ENCODE measurements around the gene ATP13A3. TPM values are rescaled to one million over a fixed set of nuclear protein-coding genes. Genes with fewer than 3 reads are reported as not detected.

The ATP13A3 gene
- total RNA-seq, 1 experiment from 2014 or later = 121 TPM

DNA sequence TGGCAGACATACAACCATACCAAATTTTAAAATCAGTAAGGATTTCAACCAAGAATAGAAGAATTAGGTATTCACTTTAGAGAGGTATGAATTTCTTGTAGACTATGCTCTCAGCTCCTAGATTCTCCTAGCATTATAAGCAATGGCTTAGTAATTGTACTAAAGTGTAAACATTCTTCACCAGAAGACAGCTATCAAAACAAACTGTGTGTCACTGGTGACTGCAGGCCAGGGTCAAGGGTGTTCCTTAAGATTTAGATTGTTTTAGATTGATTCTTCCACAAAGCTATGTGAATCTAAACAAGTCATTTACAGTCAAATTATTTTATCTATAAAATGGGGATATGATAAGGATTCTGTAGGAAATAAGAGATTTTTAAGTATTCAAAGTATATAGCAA lies 64.6 kb downstream of the ATP13A3 start:
- TF ChIP-seq, protein P1, sequence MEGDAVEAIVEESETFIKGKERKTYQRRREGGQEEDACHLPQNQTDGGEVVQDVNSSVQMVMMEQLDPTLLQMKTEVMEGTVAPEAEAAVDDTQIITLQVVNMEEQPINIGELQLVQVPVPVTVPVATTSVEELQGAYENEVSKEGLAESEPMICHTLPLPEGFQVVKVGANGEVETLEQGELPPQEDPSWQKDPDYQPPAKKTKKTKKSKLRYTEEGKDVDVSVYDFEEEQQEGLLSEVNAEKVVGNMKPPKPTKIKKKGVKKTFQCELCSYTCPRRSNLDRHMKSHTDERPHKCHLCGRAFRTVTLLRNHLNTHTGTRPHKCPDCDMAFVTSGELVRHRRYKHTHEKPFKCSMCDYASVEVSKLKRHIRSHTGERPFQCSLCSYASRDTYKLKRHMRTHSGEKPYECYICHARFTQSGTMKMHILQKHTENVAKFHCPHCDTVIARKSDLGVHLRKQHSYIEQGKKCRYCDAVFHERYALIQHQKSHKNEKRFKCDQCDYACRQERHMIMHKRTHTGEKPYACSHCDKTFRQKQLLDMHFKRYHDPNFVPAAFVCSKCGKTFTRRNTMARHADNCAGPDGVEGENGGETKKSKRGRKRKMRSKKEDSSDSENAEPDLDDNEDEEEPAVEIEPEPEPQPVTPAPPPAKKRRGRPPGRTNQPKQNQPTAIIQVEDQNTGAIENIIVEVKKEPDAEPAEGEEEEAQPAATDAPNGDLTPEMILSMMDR (conservative IDR thresholded peaks at IDR 0.05; ENCODE audit: low read depth, low read length) = no peak
- no peak for TF ChIP-seq EZH2 (IDR thresholded peaks at IDR 0.05; ENCODE audit: borderline replicate concordance, low read depth, low read length, poor library complexity, severe bottlenecking)
- Histone ChIP-seq H3K27ac (ENCODE audit: low read depth, low read length, poor library complexity, severe bottlenecking) (no peak overlapping the region), H3K4me3 (ENCODE audit: low read depth, low read length, poor library complexity, severe bottlenecking) (no peak overlapping the region), H3K36me3 (ENCODE audit: insufficient read depth, low read length, poor library complexity, severe bottlenecking) (peaks cover 52% of the 10 kb centered on the region), H3K9me3 (ENCODE audit: low read depth, low read length, poor library complexity, severe bottlenecking) (no peaks in the 10 kb centered on the region), H3K4me1 (ENCODE audit: insufficient read depth, low read length, poor library complexity, severe bottlenecking) (no peaks in the 10 kb centered on the region), H3K27me3 (replicated peaks; ENCODE audit: insufficient read depth, low read depth, low read length, poor library complexity) (no peaks in the 10 kb centered on the region)
- intact Hi-C loops (cut with micrococcal nuclease; ENCODE audit: unreplicated experiment) = no loop called here
- no TSS peak for BruUV-seq (replicated peaks)
- CTCF ChIA-PET = no interaction called here
- DNase-seq (ENCODE audit: low spot score) = no peak
- POLR2A ChIA-PET (ENCODE audit: low non-redundant PET) = no interaction called here

DNA sequence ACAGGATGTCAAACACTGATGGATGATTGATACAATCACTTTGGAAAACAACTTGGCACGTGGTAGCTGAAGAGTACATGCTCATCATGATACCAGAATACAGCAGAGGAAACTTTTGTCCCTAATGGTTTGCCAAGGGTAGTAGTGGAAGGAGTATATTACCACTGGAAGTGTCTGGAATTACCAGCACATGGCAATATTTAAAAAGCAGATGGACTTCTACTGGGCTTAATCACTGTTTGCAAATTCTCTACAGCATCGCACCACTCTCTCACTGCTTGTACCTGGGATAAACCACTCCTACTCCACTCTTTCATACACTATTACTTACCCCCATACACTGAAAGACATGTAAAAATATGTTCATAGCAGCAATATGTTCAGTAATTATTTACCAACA lies 68.1 kb downstream of the ATP13A3 start:
- Histone ChIP-seq H3K4me3 (ENCODE audit: low read depth, low read length, poor library complexity, severe bottlenecking) (no peak overlapping the region), H3K27ac (ENCODE audit: low read depth, low read length, poor library complexity, severe bottlenecking) (no peak overlapping the region), H3K4me1 (ENCODE audit: insufficient read depth, low read length, poor library complexity, severe bottlenecking) (no peaks in the 10 kb centered on the region), H3K9me3 (ENCODE audit: low read depth, low read length, poor library complexity, severe bottlenecking) (no peaks in the 10 kb centered on the region), H3K36me3 (ENCODE audit: insufficient read depth, low read length, poor library complexity, severe bottlenecking) (peaks cover 32% of the 10 kb centered on the region), H3K27me3 (replicated peaks; ENCODE audit: insufficient read depth, low read depth, low read length, poor library complexity) (no peaks in the 10 kb centered on the region)
- intact Hi-C loops (cut with micrococcal nuclease; ENCODE audit: unreplicated experiment) = no loop called here
- no TSS peak for BruUV-seq (replicated peaks)
- no peak for TF ChIP-seq EZH2 (IDR thresholded peaks at IDR 0.05; ENCODE audit: borderline replicate concordance, low read depth, low read length, poor library complexity, severe bottlenecking)
- TF ChIP-seq, protein P1 (conservative IDR thresholded peaks at IDR 0.05; ENCODE audit: low read depth, low read length) = no peak
- no peak for DNase-seq (ENCODE audit: low spot score)
- ChIA-PET CTCF (no interaction called here), POLR2A (ENCODE audit: low non-redundant PET) (no interaction called here)

DNA sequence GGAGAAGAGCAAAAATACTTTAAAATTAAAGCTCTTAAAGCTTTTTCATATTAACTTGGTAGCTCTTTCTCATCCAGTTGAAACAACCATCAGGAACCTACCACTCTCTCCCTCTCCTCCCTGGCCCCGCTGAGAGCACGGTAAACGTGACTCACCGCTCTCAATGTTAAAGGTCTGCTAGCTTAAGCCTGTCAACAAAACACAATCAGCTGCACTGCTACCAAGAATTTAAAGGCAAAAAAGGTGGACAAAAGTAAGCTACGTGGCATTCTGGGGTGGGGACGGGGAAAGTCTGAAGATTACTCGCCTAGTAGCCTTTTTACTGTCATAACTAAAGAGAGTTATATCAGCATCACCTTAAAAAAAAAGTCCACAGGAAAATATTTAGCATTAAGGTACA lies 79.4 kb downstream of the ATP13A3 start:
- ChIA-PET CTCF (no interaction called here), POLR2A (ENCODE audit: low non-redundant PET) (interaction anchor here (0.7 kb wide), 1 partner anchor 36 kb away, joined by 3 read pairs; no protein-coding TSS in a partner anchor)
- no TSS peak for BruUV-seq (replicated peaks)
- Histone ChIP-seq H3K4me3 (ENCODE audit: low read depth, low read length, poor library complexity, severe bottlenecking) (no peak overlapping the region), H3K27me3 (replicated peaks; ENCODE audit: insufficient read depth, low read depth, low read length, poor library complexity) (no peaks in the 10 kb centered on the region), H3K4me1 (ENCODE audit: insufficient read depth, low read length, poor library complexity, severe bottlenecking) (peaks cover 10% of the 10 kb centered on the region), H3K27ac (ENCODE audit: low read depth, low read length, poor library complexity, severe bottlenecking) (no peak overlapping the region), H3K9me3 (ENCODE audit: low read depth, low read length, poor library complexity, severe bottlenecking) (no peaks in the 10 kb centered on the region), H3K36me3 (ENCODE audit: insufficient read depth, low read length, poor library complexity, severe bottlenecking) (peaks cover 37% of the 10 kb centered on the region)
- no peak for TF ChIP-seq EZH2 (IDR thresholded peaks at IDR 0.05; ENCODE audit: borderline replicate concordance, low read depth, low read length, poor library complexity, severe bottlenecking)
- TF ChIP-seq, protein P1 (conservative IDR thresholded peaks at IDR 0.05; ENCODE audit: low read depth, low read length) = no peak
- intact Hi-C loops (cut with micrococcal nuclease; ENCODE audit: unreplicated experiment) = no loop called here
- DNase-seq (ENCODE audit: low spot score) = no peak
